ENCODE results near the gene ZDHHC22. TPM values are rescaled to one million over a fixed set of nuclear protein-coding genes. Genes with fewer than 3 reads are reported as not detected.

The ZDHHC22 gene
- total RNA-seq (0.09 TPM), polyA plus RNA-seq (ENCODE audit: insufficient read depth in 1 of 8, insufficient read length in 8 of 8, low replicate concordance in 1 of 8) (under 1 TPM; 0.31 to 0.61 (median 0.46) TPM)
- long read RNA-seq, donor 1: 0 reads
- long read RNA-seq, donor 2: 0 reads
- long read RNA-seq, donor 3: 0 reads
- long read RNA-seq, donor 4: 0 reads
- long read RNA-seq, donor 5: 0 reads
- long read RNA-seq, donor 6: 0 reads
- long read RNA-seq, donor 7: 0 reads
- long read RNA-seq, donor 8: 0 reads
- long read RNA-seq, donor 9: 0 reads
- long read RNA-seq, donor 10: 0 reads
- long read RNA-seq, donor 11: 0 reads

- Histone ChIP-seq H3K4me3 (ENCODE audit: low read length) (peak within 1 kb of the TSS; percentile 32), H3K9me3 (replicated peaks; ENCODE audit: control insufficient read depth, low read depth, low read length) (no peaks in the 10 kb centered on the region), H3K4me1 (ENCODE audit: control insufficient read depth, insufficient read depth, low read length) (peaks cover 23% of the 10 kb centered on the region), H3K27ac (ENCODE audit: low read length) (no peak within 1 kb of the TSS), H3K27me3 (ENCODE audit: control insufficient read depth, insufficient read depth, low read length) (peaks cover 74% of the 10 kb centered on the region), H3K36me3 (ENCODE audit: control insufficient read depth, insufficient read depth, low read length) (no peaks in the 10 kb centered on the region)
- WGBS (ENCODE audit: insufficient coverage): under 1% methylated on average over 76 of the region's 77 CpGs
- peak; percentile 48 for DNase-seq
These were observed at the start of gene ZDHHC22 for GRCh38 chr14:77141214-77142004. Gene ZDHHC22 (minus strand): TSS chr14:77141791. CDS start chr14:77139738, 2,053 bp downstream.

- H3K4me3 ChIP-seq (ENCODE audit: low read length): no peak overlapping the region
- peaks cover 7% of the 10 kb centered on the region for H3K4me1 ChIP-seq (ENCODE audit: control insufficient read depth, insufficient read depth, low read length)
- WGBS (ENCODE audit: insufficient coverage): no CpG with 5 or more reads among the region's 1 CpG
- no peak for DNase-seq
- no peak overlapping the region for H3K27ac ChIP-seq (ENCODE audit: low read length)
- H3K36me3 ChIP-seq (ENCODE audit: control insufficient read depth, insufficient read depth, low read length): no peaks in the 10 kb centered on the region
- H3K27me3 ChIP-seq (ENCODE audit: control insufficient read depth, insufficient read depth, low read length): peaks cover 9% of the 10 kb centered on the region
- H3K9me3 ChIP-seq (replicated peaks; ENCODE audit: control insufficient read depth, low read depth, low read length): no peaks in the 10 kb centered on the region
These were observed 49.4 kb upstream of the ZDHHC22 start for GRCh38 chr14:77190977-77191376.

DNA sequence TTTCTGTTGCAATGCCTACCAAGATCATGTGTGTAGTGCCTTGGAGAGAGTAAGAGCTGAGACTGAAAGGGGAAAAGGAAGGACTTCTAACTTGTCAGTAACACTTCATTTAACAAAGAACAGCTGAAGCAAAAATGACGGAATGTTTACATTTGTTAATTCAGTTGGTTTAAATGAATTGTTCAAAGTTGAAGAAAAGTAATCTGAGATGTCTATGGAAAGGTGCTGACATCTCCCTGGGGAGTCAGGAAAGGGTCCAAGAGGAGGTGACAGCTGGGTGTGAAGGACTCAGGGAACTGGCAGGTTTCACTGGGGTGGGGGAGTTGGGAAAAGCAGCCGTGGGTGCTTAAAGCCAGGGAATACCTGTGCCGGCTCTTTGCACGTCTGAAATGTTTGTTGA lies 47.9 kb upstream of the ZDHHC22 start:
- Histone ChIP-seq H3K36me3 (ENCODE audit: control insufficient read depth, insufficient read depth, low read length) (no peaks in the 10 kb centered on the region), H3K27ac (ENCODE audit: low read length) (no peak overlapping the region), H3K27me3 (ENCODE audit: control insufficient read depth, insufficient read depth, low read length) (peaks cover 5% of the 10 kb centered on the region), H3K4me1 (ENCODE audit: control insufficient read depth, insufficient read depth, low read length) (peaks cover 11% of the 10 kb centered on the region), H3K4me3 (ENCODE audit: low read length) (no peak overlapping the region), H3K9me3 (replicated peaks; ENCODE audit: control insufficient read depth, low read depth, low read length) (no peaks in the 10 kb centered on the region)
- WGBS (ENCODE audit: insufficient coverage): 13% methylated on average over 3 of the region's 4 CpGs
- DNase-seq: no peak

GRCh38 chr14:77187649-77188012 lies 46.0 kb upstream of the ZDHHC22 start:
- Histone ChIP-seq H3K4me3 (ENCODE audit: low read length) (no peak overlapping the region), H3K4me1 (ENCODE audit: control insufficient read depth, insufficient read depth, low read length) (peaks cover 11% of the 10 kb centered on the region), H3K27me3 (ENCODE audit: control insufficient read depth, insufficient read depth, low read length) (peaks cover 12% of the 10 kb centered on the region), H3K9me3 (replicated peaks; ENCODE audit: control insufficient read depth, low read depth, low read length) (no peaks in the 10 kb centered on the region), H3K27ac (ENCODE audit: low read length) (no peak overlapping the region), H3K36me3 (ENCODE audit: control insufficient read depth, insufficient read depth, low read length) (no peaks in the 10 kb centered on the region)
- WGBS (ENCODE audit: insufficient coverage): 20% methylated on average over 1 of the region's 3 CpGs
- DNase-seq: no peak

- peak; percentile 14 for DNase-seq
- no peaks in the 10 kb centered on the region for H3K36me3 ChIP-seq (ENCODE audit: control insufficient read depth, insufficient read depth, low read length)
- no peaks in the 10 kb centered on the region for H3K9me3 ChIP-seq (replicated peaks; ENCODE audit: control insufficient read depth, low read depth, low read length)
- peaks cover 16% of the 10 kb centered on the region for H3K4me1 ChIP-seq (ENCODE audit: control insufficient read depth, insufficient read depth, low read length)
- H3K27ac ChIP-seq (ENCODE audit: low read length): no peak overlapping the region
- 22% methylated on average over 9 of the region's 15 CpGs for WGBS (ENCODE audit: insufficient coverage)
- peaks cover 15% of the 10 kb centered on the region for H3K27me3 ChIP-seq (ENCODE audit: control insufficient read depth, insufficient read depth, low read length)
- no peak overlapping the region for H3K4me3 ChIP-seq (ENCODE audit: low read length)
These were observed 45.5 kb upstream of the ZDHHC22 start for GRCh38 chr14:77186911-77187648.

- Histone ChIP-seq H3K4me1 (ENCODE audit: control insufficient read depth, insufficient read depth, low read length) (peaks cover 26% of the 10 kb centered on the region), H3K4me3 (ENCODE audit: low read length) (no peak overlapping the region), H3K36me3 (ENCODE audit: control insufficient read depth, insufficient read depth, low read length) (no peaks in the 10 kb centered on the region), H3K27me3 (ENCODE audit: control insufficient read depth, insufficient read depth, low read length) (peaks cover 29% of the 10 kb centered on the region), H3K27ac (ENCODE audit: low read length) (no peak overlapping the region), H3K9me3 (replicated peaks; ENCODE audit: control insufficient read depth, low read depth, low read length) (no peaks in the 10 kb centered on the region)
- DNase-seq: no peak
- WGBS (ENCODE audit: insufficient coverage): no CpG with 5 or more reads among the region's 2 CpGs
These were observed 43.5 kb upstream of the ZDHHC22 start for GRCh38 chr14:77185093-77185465.

- DNase-seq: peak; percentile 31
- 41% methylated on average over 7 of the region's 11 CpGs for WGBS (ENCODE audit: insufficient coverage)
- Histone ChIP-seq H3K27ac (ENCODE audit: low read length) (no peak overlapping the region), H3K4me1 (ENCODE audit: control insufficient read depth, insufficient read depth, low read length) (peaks cover 26% of the 10 kb centered on the region), H3K9me3 (replicated peaks; ENCODE audit: control insufficient read depth, low read depth, low read length) (no peaks in the 10 kb centered on the region), H3K36me3 (ENCODE audit: control insufficient read depth, insufficient read depth, low read length) (no peaks in the 10 kb centered on the region), H3K4me3 (ENCODE audit: low read length) (no peak overlapping the region), H3K27me3 (ENCODE audit: control insufficient read depth, insufficient read depth, low read length) (peaks cover 27% of the 10 kb centered on the region)
These were observed 43.0 kb upstream of the ZDHHC22 start for GRCh38 chr14:77184396-77185092.

GRCh38 chr14:77183896-77184295 lies 42.3 kb upstream of the ZDHHC22 start:
- no peak for DNase-seq
- Histone ChIP-seq H3K4me3 (ENCODE audit: low read length) (no peak overlapping the region), H3K27me3 (ENCODE audit: control insufficient read depth, insufficient read depth, low read length) (peaks cover 27% of the 10 kb centered on the region), H3K4me1 (ENCODE audit: control insufficient read depth, insufficient read depth, low read length) (peaks cover 26% of the 10 kb centered on the region), H3K9me3 (replicated peaks; ENCODE audit: control insufficient read depth, low read depth, low read length) (no peaks in the 10 kb centered on the region), H3K36me3 (ENCODE audit: control insufficient read depth, insufficient read depth, low read length) (no peaks in the 10 kb centered on the region), H3K27ac (ENCODE audit: low read length) (no peak overlapping the region)
- WGBS (ENCODE audit: insufficient coverage): 48% methylated on average over 3 of the region's 5 CpGs

- H3K27ac ChIP-seq (ENCODE audit: low read length): no peak within 1 kb of the TSS
- peak; percentile 20 for DNase-seq
- H3K36me3 ChIP-seq (ENCODE audit: control insufficient read depth, insufficient read depth, low read length): no peaks in the 10 kb centered on the region
- no peaks in the 10 kb centered on the region for H3K9me3 ChIP-seq (replicated peaks; ENCODE audit: control insufficient read depth, low read depth, low read length)
- peak within 1 kb of the TSS; percentile 37 for H3K4me3 ChIP-seq (ENCODE audit: low read length)
- WGBS (ENCODE audit: insufficient coverage): 1% methylated on average over 38 of the region's 46 CpGs
- H3K27me3 ChIP-seq (ENCODE audit: control insufficient read depth, insufficient read depth, low read length): peaks cover 24% of the 10 kb centered on the region
- H3K4me1 ChIP-seq (ENCODE audit: control insufficient read depth, insufficient read depth, low read length): peaks cover 21% of the 10 kb centered on the region
These were observed 40.2 kb upstream of the ZDHHC22 start, which contains the start of gene TMEM63C for GRCh38 chr14:77181603-77182437. Gene TMEM63C (plus strand): TSS chr14:77181798. CDS start chr14:77218814, 37,016 bp downstream.

All from muscle of leg (tissue), 16 donors.